Karpas-422 (cell line): ENCODE measurements around the gene SEMA3C. TPM values are rescaled to one million over a fixed set of nuclear protein-coding genes. Genes with fewer than 3 reads are reported as not detected.

Source experiments
- DNase-seq: peaks from one replicate; pipeline ENCODE4 v3.0.0-alpha.2; 2015
- H2AFZ ChIP-seq: fragments of 200-600 bp; sonication (generic); 2 replicates; pipeline ENCODE4 v1.6.1; 2014; ENCODE audit warnings: antibody characterized with exemption, low read length, mixed read lengths
- H3K27ac ChIP-seq: fragments of 200-600 bp; sonication (generic); 2 replicates; pipeline ENCODE4 v1.5.1; 2014; ENCODE audit warnings: mild to moderate bottlenecking, low read length, moderate library complexity
- H3K27me3 ChIP-seq: fragments of 200-600 bp; sonication (generic); 2 replicates; pipeline ENCODE4 v1.6.1; 2014; ENCODE audit warnings: low read length, mixed read lengths
- H3K36me3 ChIP-seq: fragments of 200-600 bp; sonication (generic); 2 replicates; pipeline ENCODE4 v1.6.1; 2014; ENCODE audit warnings: low read length, mixed read lengths; ENCODE audit not compliant: insufficient read depth
- H3K4me1 ChIP-seq: fragments of 200-600 bp; sonication (generic); 2 replicates; pipeline ENCODE4 v1.6.1; 2014; ENCODE audit warnings: mild to moderate bottlenecking, low read length, mixed read lengths
- H3K4me2 ChIP-seq: fragments of 200-600 bp; sonication (generic); 2 replicates; pipeline ENCODE4 v1.6.1; 2014; ENCODE audit warnings: low read length, low read depth, mild to moderate bottlenecking; ENCODE audit not compliant: poor library complexity, severe bottlenecking
- H3K4me3 ChIP-seq: fragments of 200-600 bp; sonication (generic); 2 replicates; pipeline ENCODE4 v1.5.1; 2014; ENCODE audit warnings: mild to moderate bottlenecking, antibody characterized with exemption, low read length, mixed read lengths
- H3K79me2 ChIP-seq: fragments of 200-600 bp; sonication (generic); 2 replicates; pipeline ENCODE4 v1.6.1; 2014; ENCODE audit warnings: mild to moderate bottlenecking, low read length, mixed read lengths
- H3K9ac ChIP-seq: fragments of 200-600 bp; sonication (generic); 2 replicates; pipeline ENCODE4 v1.6.0; 2014; ENCODE audit warnings: low read length
- H3K9me2 ChIP-seq: fragments of 200-600 bp; sonication (generic), shearing (Covaris generic); replicated peaks from 2 replicates; pipeline ENCODE4 v1.6.0; 2014; ENCODE audit warnings: mild to moderate bottlenecking, low read length, moderate library complexity; ENCODE audit not compliant: insufficient read depth
- H3K9me3 ChIP-seq: fragments of 300-700, 200-600 bp; sonication (generic); 2 replicates; pipeline ENCODE4 v1.6.1; 2014; ENCODE audit warnings: low read length, mixed read lengths
- H4K20me1 ChIP-seq: fragments of 200-600 bp; sonication (generic); 2 replicates; pipeline ENCODE4 v1.6.1; 2014; ENCODE audit warnings: mild to moderate bottlenecking, antibody characterized with exemption, low read length, low read depth; ENCODE audit not compliant: insufficient read depth
- total RNA-seq: library from RNA; depleted of rRNA; stranded (reverse); fragments of >200 nt; shearing (Covaris generic); gene quantifications from 2 replicates; pipeline ENCODE4 v1.2.3, GENCODE V29; 2014; ENCODE audit warnings: low replicate concordance

The SEMA3C gene
- total RNA-seq, 1 experiment from 2014 or later = not detected

DNA sequence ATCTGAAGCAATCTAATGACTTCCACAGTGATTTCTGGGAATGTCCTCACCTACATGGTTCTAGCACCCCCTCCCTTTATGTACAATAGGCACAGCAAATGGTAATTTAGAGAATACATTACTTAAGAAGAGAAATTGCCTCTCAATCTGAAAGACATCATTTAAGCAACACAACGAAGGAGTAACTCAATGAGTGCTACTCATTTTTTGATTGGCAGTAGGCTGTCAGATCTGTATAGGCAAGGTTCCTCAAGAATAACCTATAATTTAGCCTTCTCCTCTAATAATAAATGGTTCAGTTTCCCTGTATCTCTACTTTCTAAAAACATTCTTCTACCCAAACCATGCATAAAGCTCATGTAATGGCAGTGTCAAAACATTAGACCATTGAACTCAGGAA, 30.6 kb upstream of the SEMA3C start:
- Histone ChIP-seq H3K4me1 (no peaks in the 10 kb centered on the region), H3K9me2 (no peaks in the 10 kb centered on the region), H2AFZ (no peak overlapping the region), H3K79me2 (no peaks in the 10 kb centered on the region), H3K27me3 (no peaks in the 10 kb centered on the region), H3K4me3 (no peak overlapping the region), H4K20me1 (no peaks in the 10 kb centered on the region), H3K4me2 (no peak overlapping the region), H3K9ac (no peak overlapping the region), H3K36me3 (no peaks in the 10 kb centered on the region), H3K9me3 (peaks cover 19% of the 10 kb centered on the region), H3K27ac (no peak overlapping the region)
- DNase-seq = no peak

DNA sequence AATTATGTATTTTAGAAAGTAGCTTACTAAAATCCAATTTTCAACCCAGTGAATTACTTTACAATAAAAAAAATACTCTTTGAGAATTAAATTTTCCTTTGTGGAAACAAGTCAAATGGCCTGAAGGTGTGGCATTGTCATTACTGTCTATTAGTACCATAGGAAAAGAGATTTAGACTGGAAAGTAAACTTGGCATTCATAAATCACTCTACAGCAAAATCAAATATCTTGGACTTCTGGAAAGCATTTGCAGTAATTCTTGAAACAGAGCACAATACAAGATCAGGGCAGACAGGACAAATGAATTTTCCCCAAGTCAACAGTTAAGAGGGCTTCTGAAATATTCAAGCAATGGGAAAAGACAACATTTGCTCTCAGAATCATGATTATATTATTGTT, 28.0 kb upstream of the SEMA3C start:
- no peaks in the 10 kb centered on the region for H3K27me3 ChIP-seq
- no peaks in the 10 kb centered on the region for H4K20me1 ChIP-seq
- H3K4me2 ChIP-seq = no peak overlapping the region
- H3K36me3 ChIP-seq = no peaks in the 10 kb centered on the region
- no peak overlapping the region for H3K27ac ChIP-seq
- H2AFZ ChIP-seq = no peak overlapping the region
- H3K4me3 ChIP-seq = no peak overlapping the region
- peaks cover 21% of the 10 kb centered on the region for H3K9me3 ChIP-seq
- H3K4me1 ChIP-seq = no peaks in the 10 kb centered on the region
- no peak overlapping the region for H3K9ac ChIP-seq
- H3K9me2 ChIP-seq = no peaks in the 10 kb centered on the region
- no peak for DNase-seq
- no peaks in the 10 kb centered on the region for H3K79me2 ChIP-seq

DNA sequence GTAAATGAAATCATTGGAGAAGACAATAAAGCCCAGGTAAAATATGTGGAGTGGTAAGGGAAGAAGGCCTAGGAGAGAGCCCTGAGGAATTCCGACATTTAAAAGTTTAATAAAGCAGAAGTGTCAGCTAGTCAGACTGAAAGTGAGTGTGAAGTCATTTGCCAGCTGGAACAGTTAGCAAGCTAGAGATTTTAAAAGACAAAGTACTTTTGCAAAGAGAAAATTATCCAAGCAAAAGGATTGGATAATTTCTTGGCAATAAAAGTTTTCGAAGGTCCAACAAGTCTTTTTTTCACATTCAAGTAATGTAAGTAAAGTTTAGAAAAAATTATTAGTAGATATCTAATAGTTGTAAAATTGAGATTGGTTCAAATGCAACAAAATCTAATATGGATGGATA, 27.1 kb upstream of the SEMA3C start:
- no peak overlapping the region for H3K9ac ChIP-seq
- H3K4me1 ChIP-seq = no peaks in the 10 kb centered on the region
- H3K36me3 ChIP-seq = no peaks in the 10 kb centered on the region
- H3K4me3 ChIP-seq = no peak overlapping the region
- H3K27me3 ChIP-seq = no peaks in the 10 kb centered on the region
- no peak overlapping the region for H3K4me2 ChIP-seq
- no peaks in the 10 kb centered on the region for H4K20me1 ChIP-seq
- H2AFZ ChIP-seq = no peak overlapping the region
- H3K9me3 ChIP-seq = peaks cover 17% of the 10 kb centered on the region
- H3K27ac ChIP-seq = no peak overlapping the region
- no peak for DNase-seq
- H3K79me2 ChIP-seq = no peaks in the 10 kb centered on the region
- no peaks in the 10 kb centered on the region for H3K9me2 ChIP-seq

DNA sequence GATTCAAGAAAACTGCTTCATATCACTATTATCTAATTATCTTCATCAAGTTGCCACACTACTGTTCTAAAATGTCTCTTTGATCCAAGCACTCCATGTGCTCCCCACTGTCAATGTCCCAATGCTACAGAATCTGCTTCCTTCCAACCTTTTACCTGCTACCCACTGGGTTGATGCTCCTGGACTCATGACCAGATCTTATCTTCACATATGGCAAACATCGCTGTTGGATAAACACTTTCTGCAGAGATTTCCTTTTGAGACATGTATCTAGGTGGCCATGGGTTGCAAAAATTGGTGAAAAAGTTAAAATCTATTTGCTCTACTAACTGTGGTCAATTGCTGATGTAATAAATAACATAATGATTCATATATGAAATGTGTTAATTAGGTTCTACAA, 24.5 kb upstream of the SEMA3C start:
- no peak overlapping the region for H3K27ac ChIP-seq
- no peaks in the 10 kb centered on the region for H3K36me3 ChIP-seq
- no peaks in the 10 kb centered on the region for H3K9me2 ChIP-seq
- H3K27me3 ChIP-seq = no peaks in the 10 kb centered on the region
- no peak overlapping the region for H3K4me3 ChIP-seq
- H3K4me2 ChIP-seq = no peak overlapping the region
- H4K20me1 ChIP-seq = no peaks in the 10 kb centered on the region
- H3K4me1 ChIP-seq = no peaks in the 10 kb centered on the region
- no peaks in the 10 kb centered on the region for H3K79me2 ChIP-seq
- peaks cover 16% of the 10 kb centered on the region for H3K9me3 ChIP-seq
- no peak for DNase-seq
- H2AFZ ChIP-seq = no peak overlapping the region
- no peak overlapping the region for H3K9ac ChIP-seq

DNA sequence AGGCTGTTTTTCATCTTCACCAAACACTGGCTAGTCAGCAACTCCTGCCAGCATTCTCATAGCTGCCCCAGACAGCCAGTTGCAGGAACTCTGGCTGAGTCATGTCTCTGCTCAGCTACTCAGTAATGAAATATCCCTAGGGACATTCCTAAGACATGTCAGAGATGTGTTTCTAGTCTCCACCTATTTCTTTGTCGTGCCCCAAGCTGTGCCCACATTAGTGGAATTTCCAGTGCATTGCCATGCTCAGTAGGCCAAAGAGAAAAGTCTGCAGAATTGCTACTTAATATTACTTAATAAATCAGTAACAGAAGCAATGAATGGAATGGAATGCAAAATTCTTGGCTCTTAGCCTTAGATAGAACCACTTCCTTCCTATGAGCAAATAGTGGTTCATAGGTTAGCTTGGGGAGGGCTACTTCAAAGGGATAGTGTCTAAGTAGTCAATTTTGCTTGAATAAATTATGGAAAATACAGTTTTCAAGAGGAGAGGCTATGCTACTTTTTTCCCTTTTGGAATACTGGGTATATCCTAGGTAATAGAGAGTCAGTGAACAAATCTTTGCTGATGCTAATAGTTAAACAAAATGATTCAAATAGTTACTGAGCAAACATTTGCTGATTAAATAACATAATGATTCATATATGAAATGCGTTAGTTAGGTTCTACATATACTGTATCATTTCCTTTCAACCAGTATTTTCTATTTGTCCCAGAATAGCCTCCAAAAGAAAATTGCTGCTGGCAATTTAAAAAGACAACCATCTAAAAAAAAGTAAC, 23.6 kb upstream of the SEMA3C start:
- no peak overlapping the region for H2AFZ ChIP-seq
- no peaks in the 10 kb centered on the region for H4K20me1 ChIP-seq
- DNase-seq = no peak
- H3K79me2 ChIP-seq = no peaks in the 10 kb centered on the region
- peaks cover 16% of the 10 kb centered on the region for H3K9me3 ChIP-seq
- H3K4me3 ChIP-seq = no peak overlapping the region
- no peak overlapping the region for H3K4me2 ChIP-seq
- no peaks in the 10 kb centered on the region for H3K27me3 ChIP-seq
- no peak overlapping the region for H3K27ac ChIP-seq
- H3K36me3 ChIP-seq = no peaks in the 10 kb centered on the region
- H3K4me1 ChIP-seq = no peaks in the 10 kb centered on the region
- no peak overlapping the region for H3K9ac ChIP-seq
- H3K9me2 ChIP-seq = no peaks in the 10 kb centered on the region

DNA sequence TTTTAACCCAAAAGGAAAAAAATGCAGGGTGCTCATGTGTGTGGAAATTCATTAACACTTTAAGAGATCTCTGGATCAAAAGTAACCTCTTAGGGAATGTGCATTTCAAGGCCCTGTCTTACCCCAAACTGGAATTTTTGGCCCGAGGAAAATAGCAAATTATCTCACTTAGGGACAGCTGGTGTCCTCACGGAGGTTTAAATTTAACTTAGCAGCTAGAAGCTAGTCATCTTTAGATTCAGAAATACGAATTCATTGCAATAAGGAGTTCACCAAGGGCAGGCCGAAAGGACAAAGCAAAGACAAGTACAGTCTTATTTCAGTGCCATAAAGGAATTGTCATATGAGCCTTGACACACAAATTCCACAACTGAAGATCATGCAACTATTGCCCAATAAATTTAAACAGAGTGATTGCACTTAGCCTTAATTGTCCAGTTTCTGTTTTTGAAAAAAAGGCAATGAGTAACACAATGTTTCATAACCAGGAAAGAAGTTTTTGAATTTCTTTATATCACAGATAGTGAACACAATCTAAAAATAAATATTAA, 22.4 kb upstream of the SEMA3C start:
- Histone ChIP-seq H3K4me3 (no peak overlapping the region), H3K4me2 (no peak overlapping the region), H3K27me3 (no peaks in the 10 kb centered on the region), H4K20me1 (no peaks in the 10 kb centered on the region), H3K4me1 (no peaks in the 10 kb centered on the region), H2AFZ (no peak overlapping the region), H3K79me2 (no peaks in the 10 kb centered on the region), H3K9ac (no peak overlapping the region), H3K9me2 (no peaks in the 10 kb centered on the region), H3K36me3 (no peaks in the 10 kb centered on the region), H3K27ac (no peak overlapping the region), H3K9me3 (peaks cover 16% of the 10 kb centered on the region)
- no peak for DNase-seq

DNA sequence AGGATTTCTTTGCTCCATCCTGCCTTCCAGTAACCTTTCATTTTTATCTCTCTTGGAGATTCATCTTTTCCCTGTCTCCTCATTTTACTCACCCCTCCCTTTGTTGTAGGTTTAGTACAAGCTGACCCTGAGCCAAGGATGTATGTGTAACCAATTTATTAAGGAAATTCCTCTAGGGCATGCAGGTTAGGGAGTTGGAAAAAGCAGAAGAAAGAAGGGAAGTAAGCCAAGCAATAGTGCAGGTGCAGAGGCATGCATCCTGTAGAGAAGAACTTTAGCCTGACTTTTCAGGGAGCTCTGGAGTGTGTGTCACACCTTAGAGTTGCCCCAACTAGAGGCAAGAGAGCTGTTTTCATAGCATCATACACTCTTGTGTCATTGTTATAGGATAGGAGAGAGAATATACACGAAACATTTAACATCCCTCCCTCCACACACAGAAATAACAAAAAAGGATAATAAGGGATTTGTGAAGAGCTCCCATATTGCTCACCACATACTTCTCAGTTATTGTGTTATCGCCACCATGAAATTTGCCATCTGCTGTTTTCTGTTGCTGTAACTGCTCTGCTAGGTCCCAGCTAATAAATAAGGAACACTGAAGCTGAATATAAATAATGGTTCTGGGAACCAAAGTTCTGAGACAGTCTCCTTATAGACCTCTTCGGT, 21.8 kb upstream of the SEMA3C start:
- Histone ChIP-seq H3K36me3 (no peaks in the 10 kb centered on the region), H3K9ac (no peak overlapping the region), H3K4me2 (no peak overlapping the region), H3K79me2 (no peaks in the 10 kb centered on the region), H4K20me1 (no peaks in the 10 kb centered on the region), H3K27me3 (no peaks in the 10 kb centered on the region), H3K9me3 (peaks cover 11% of the 10 kb centered on the region), H2AFZ (no peak overlapping the region), H3K9me2 (no peaks in the 10 kb centered on the region), H3K27ac (no peak overlapping the region), H3K4me3 (no peak overlapping the region), H3K4me1 (no peaks in the 10 kb centered on the region)
- no peak for DNase-seq

DNA sequence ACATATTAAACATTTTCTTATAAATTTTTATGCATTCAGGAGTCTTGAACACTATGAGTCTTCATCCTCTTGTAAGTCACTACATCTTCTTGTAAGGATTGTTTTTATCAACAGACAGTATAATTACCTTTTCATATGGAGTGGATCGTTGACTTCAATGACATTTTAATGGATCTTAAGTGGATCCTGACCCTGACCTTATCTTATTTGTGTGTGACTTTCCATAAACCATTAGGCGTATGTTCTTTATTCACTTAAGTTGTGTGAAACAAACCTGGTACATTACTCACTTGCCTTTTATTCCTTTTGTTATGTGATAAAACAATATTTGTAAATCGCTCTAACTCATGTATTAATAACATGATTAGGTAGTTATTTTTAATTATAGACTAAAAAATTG, 18.5 kb upstream of the SEMA3C start:
- Histone ChIP-seq H4K20me1 (no peaks in the 10 kb centered on the region), H3K36me3 (no peaks in the 10 kb centered on the region), H2AFZ (no peak overlapping the region), H3K4me1 (no peaks in the 10 kb centered on the region), H3K9me3 (peaks cover 3% of the 10 kb centered on the region), H3K4me2 (no peak overlapping the region), H3K27me3 (no peaks in the 10 kb centered on the region), H3K27ac (no peak overlapping the region), H3K79me2 (no peaks in the 10 kb centered on the region), H3K9me2 (no peaks in the 10 kb centered on the region), H3K4me3 (no peak overlapping the region), H3K9ac (no peak overlapping the region)
- no peak for DNase-seq
